ENCODE measurements around the gene PDE8A. TPM values are rescaled to one million over a fixed set of nuclear protein-coding genes. Genes with fewer than 3 reads are reported as not detected.

Gene PDE8A
- total and polyA plus RNA-seq, 2 donors (not counting 1 experiment from before 2014, with no cell fraction given) = 17.4 to 51.1 TPM

- H3K79me2 ChIP-seq (ENCODE audit: control insufficient read depth, insufficient read depth, low read length) = peaks cover 61% of the 10 kb centered on the region
- H3K27ac ChIP-seq (ENCODE audit: low read length in 2 of 2) = no peak overlapping the region
- Mint-ChIP-seq H3K4me3 (no peak overlapping the region), H3K27ac (no peak overlapping the region), H3K27me3 (no peaks in the 10 kb centered on the region), H3K4me1 (peaks cover 74% of the 10 kb centered on the region), H3K9me3 (ENCODE audit: insufficient read depth) (no peaks in the 10 kb centered on the region)
- POLR2A ChIA-PET = no interaction called here
- peaks cover 13% of the 10 kb centered on the region for H4K20me1 ChIP-seq (ENCODE audit: control insufficient read depth, insufficient read depth, low read length, poor library complexity, severe bottlenecking)
- intact Hi-C loops (cut with micrococcal nuclease) = no loop called here
- no peak for ATAC-seq (ENCODE audit: low read depth)
- no peak for DNase-seq
- H3K27me3 ChIP-seq (replicated peaks in 1 of 4; ENCODE audit: control extremely low read depth in 1 of 4, control insufficient read depth in 3 of 4, insufficient read depth in 4 of 4, low read length in 3 of 4) = no peaks in the 10 kb centered on the region
- H2AFZ ChIP-seq (ENCODE audit: insufficient read depth, low read depth, low read length, poor library complexity, severe bottlenecking) = no peak overlapping the region
- H3K9ac ChIP-seq (ENCODE audit: low read length) = no peak overlapping the region
- peaks cover 54 to 67% of the 10 kb centered on the region in 2 donors for H3K4me1 ChIP-seq (ENCODE audit: control insufficient read depth in 2 of 2, insufficient read depth in 2 of 2, low read length in 2 of 2)
- CTCF ChIA-PET = no interaction called here
- H3K9me3 ChIP-seq (ENCODE audit: control extremely low read depth in 1 of 3, control insufficient read depth in 2 of 3, insufficient read depth in 1 of 3, low read length in 2 of 3) = no peaks in the 10 kb centered on the region
- no peak overlapping the region for H3K4me2 ChIP-seq (replicated peaks; ENCODE audit: low read depth, low read length, poor library complexity, severe bottlenecking)
- WGBS (ENCODE audit: insufficient coverage) = 90% methylated on average over 3 of the region's 3 CpGs
- H3K4me3 ChIP-seq (ENCODE audit: control extremely low read depth in 1 of 5, extremely low read depth in 1 of 5, insufficient read depth in 1 of 5, low read depth in 2 of 5, low read length in 4 of 5) = no peak overlapping the region
- no peaks in the 10 kb centered on the region for H3K36me3 ChIP-seq (replicated peaks in 1 of 2; ENCODE audit: control extremely low read depth in 1 of 2, control insufficient read depth in 1 of 2, extremely low read depth in 1 of 2, insufficient read depth in 2 of 2, low read length in 1 of 2)
- TF ChIP-seq EZH2 (IDR thresholded peaks at IDR 0.05; ENCODE audit: borderline replicate concordance, insufficient read depth, low read depth, low read length, poor library complexity, severe bottlenecking) (no peak), CTCF (IDR thresholded peaks at IDR 0.05) (no peak)
Measured at GRCh38 chr15:85006655-85007054, 25.0 kb downstream of the PDE8A start.

GRCh38 chr15:85007137-85007536 lies 25.5 kb downstream of the PDE8A start:
- CTCF ChIA-PET = interaction anchor here (0.9 kb wide), 1 partner anchor 62 kb away, joined by 3 read pairs; no protein-coding TSS in a partner anchor
- intact Hi-C loops (cut with micrococcal nuclease) = no loop called here
- Histone ChIP-seq H3K36me3 (replicated peaks in 1 of 2; ENCODE audit: control extremely low read depth in 1 of 2, control insufficient read depth in 1 of 2, extremely low read depth in 1 of 2, insufficient read depth in 2 of 2, low read length in 1 of 2) (no peaks in the 10 kb centered on the region), H3K4me3 (ENCODE audit: control extremely low read depth in 1 of 5, extremely low read depth in 1 of 5, insufficient read depth in 1 of 5, low read depth in 2 of 5, low read length in 4 of 5) (no peak overlapping the region), H3K4me2 (replicated peaks; ENCODE audit: low read depth, low read length, poor library complexity, severe bottlenecking) (no peak overlapping the region), H3K27me3 (replicated peaks in 1 of 4; ENCODE audit: control extremely low read depth in 1 of 4, control insufficient read depth in 3 of 4, insufficient read depth in 4 of 4, low read length in 3 of 4) (no peaks in the 10 kb centered on the region), H3K9me3 (ENCODE audit: control extremely low read depth in 1 of 3, control insufficient read depth in 2 of 3, insufficient read depth in 1 of 3, low read length in 2 of 3) (no peaks in the 10 kb centered on the region), H3K79me2 (ENCODE audit: control insufficient read depth, insufficient read depth, low read length) (peaks cover 56% of the 10 kb centered on the region), H4K20me1 (ENCODE audit: control insufficient read depth, insufficient read depth, low read length, poor library complexity, severe bottlenecking) (peaks cover 12% of the 10 kb centered on the region), H3K9ac (ENCODE audit: low read length) (no peak overlapping the region), H2AFZ (ENCODE audit: insufficient read depth, low read depth, low read length, poor library complexity, severe bottlenecking) (no peak overlapping the region), H3K4me1 (ENCODE audit: control insufficient read depth in 2 of 2, insufficient read depth in 2 of 2, low read length in 2 of 2) (peaks cover 53 to 63% of the 10 kb centered on the region in 2 donors), H3K27ac (ENCODE audit: low read length in 2 of 2) (no peak overlapping the region)
- Mint-ChIP-seq H3K4me1 (peaks cover 70% of the 10 kb centered on the region), H3K4me3 (no peak overlapping the region), H3K27ac (no peak overlapping the region), H3K9me3 (ENCODE audit: insufficient read depth) (no peaks in the 10 kb centered on the region), H3K27me3 (no peaks in the 10 kb centered on the region)
- no peak for TF ChIP-seq EZH2 (IDR thresholded peaks at IDR 0.05; ENCODE audit: borderline replicate concordance, insufficient read depth, low read depth, low read length, poor library complexity, severe bottlenecking)
- no peak for TF ChIP-seq CTCF (IDR thresholded peaks at IDR 0.05)
- ATAC-seq (ENCODE audit: low read depth) (no peak), DNase-seq (no peak)
- POLR2A ChIA-PET = no interaction called here
- WGBS (ENCODE audit: insufficient coverage) = 94% methylated on average over 4 of the region's 5 CpGs

Measured in B cell (primary cell).